H1 (cell line): ENCODE data around the gene GIGYF2. TPM values are rescaled to one million over a fixed set of nuclear protein-coding genes. Genes with fewer than 3 reads are reported as not detected.

ENCODE experiments used
- CTCF ChIA-PET: fragments of 300-600 bp; sonication (Branson Sonifier 250); formaldehyde crosslinking; loops from one replicate; lab custom pipeline; 2021; ENCODE audit not compliant: partially characterized antibody; lab: Charles Lee
- POLR2A ChIA-PET: fragments of 300-600 bp; sonication (Branson Sonifier 250); formaldehyde crosslinking; loops from one replicate; lab custom pipeline; 2021; ENCODE audit warnings: inconsistent platforms; ENCODE audit not compliant: partially characterized antibody; lab: Charles Lee
- DNase-seq, 2 experiments: peaks; one replicate each; pipeline versions ENCODE4 v3.0.0 to v3.0.0-alpha.2; 2010 to 2022; ENCODE audit warnings: low spot score in 2 of 2, low read depth in 1 of 2, mixed read lengths in 1 of 2
- FAIRE-seq: peaks from 2 replicates; lab custom pipeline; 2011; peaks lifted over from hg19 to GRCh38; lab: Jason Lieb, UNC
- H2AFZ ChIP-seq: 2 replicates; pipeline ENCODE4 v1.8.1; 2012; ENCODE audit warnings: low read length, inconsistent platforms
- H2AK5ac ChIP-seq: 2 replicates; pipeline ENCODE4 v1.6.1; 2013; ENCODE audit warnings: low read depth, low read length
- H2BK120ac ChIP-seq: replicated peaks from 2 replicates; pipeline ENCODE3; 2013; ENCODE audit warnings: low read depth, low read length, inconsistent platforms
- H2BK12ac ChIP-seq: 2 replicates; pipeline ENCODE4 v1.6.1; 2013; ENCODE audit warnings: low read depth, low read length
- H2BK15ac ChIP-seq: 2 replicates; pipeline ENCODE4 v1.6.1; 2013; ENCODE audit warnings: low read length
- H2BK20ac ChIP-seq: 2 replicates; pipeline ENCODE4 v1.6.1; 2013; ENCODE audit warnings: low read length
- H2BK5ac ChIP-seq: 2 replicates; pipeline ENCODE4 v1.6.1; 2013; ENCODE audit warnings: low read depth, low read length
- H3K14ac ChIP-seq: 2 replicates; pipeline ENCODE4 v1.6.1; 2013; ENCODE audit warnings: inconsistent platforms; ENCODE audit not compliant: insufficient read length
- H3K18ac ChIP-seq: 2 replicates; pipeline ENCODE4 v1.6.1; 2013; ENCODE audit warnings: low read length; ENCODE audit errors: extremely low read depth
- H3K23ac ChIP-seq: 2 replicates; pipeline ENCODE4 v1.6.1; 2013; ENCODE audit warnings: inconsistent platforms; ENCODE audit not compliant: insufficient read length
- H3K23me2 ChIP-seq: 2 replicates; pipeline ENCODE4 v1.6.1; 2013; ENCODE audit warnings: low read depth, low read length
- H3K27ac ChIP-seq: 2 replicates; pipeline ENCODE4 v1.6.1; 2011; ENCODE audit warnings: low read depth, low read length, inconsistent platforms
- H3K27me3 ChIP-seq, 4 experiments: replicated peaks in 1 of 4; 1 replicate in 1 of 4; 2 replicates in 3 of 4; pipeline versions ENCODE4 v1.6.1 to v1.8.1; 2011 to 2013; ENCODE audit warnings: low read length in 3 of 4, mild to moderate bottlenecking in 3 of 4, inconsistent platforms in 2 of 4, mixed read lengths in 2 of 4, moderate library complexity in 1 of 4; ENCODE audit not compliant: control insufficient read depth in 3 of 4, insufficient read depth in 3 of 4; ENCODE audit errors: extremely low read depth in 1 of 4
- H3K36me3 ChIP-seq, 4 experiments: 2 replicates each; pipeline versions ENCODE4 v1.6.1 to v1.8.1; 2011 to 2013; ENCODE audit warnings: mild to moderate bottlenecking in 4 of 4, low read length in 3 of 4, moderate library complexity in 2 of 4, control low read depth in 1 of 4, inconsistent platforms in 1 of 4; ENCODE audit not compliant: insufficient read depth in 4 of 4, control insufficient read depth in 2 of 4
- H3K4ac ChIP-seq: replicated peaks from 2 replicates; pipeline ENCODE3; 2013; ENCODE audit warnings: low read length, low read depth, mixed read lengths, inconsistent platforms; ENCODE audit not compliant: insufficient read length
- H3K4me1 ChIP-seq, 4 experiments: replicated peaks in 1 of 4; 1 replicate in 1 of 4; 2 replicates in 3 of 4; pipeline versions ENCODE4 v1.6.1 to v1.8.1; 2011 to 2013; ENCODE audit warnings: low read length in 3 of 4, inconsistent platforms in 2 of 4, mixed read lengths in 1 of 4; ENCODE audit not compliant: insufficient read depth in 4 of 4, control insufficient read depth in 3 of 4
- H3K4me2 ChIP-seq, 2 experiments: 2 replicates each; pipeline versions ENCODE4 v1.6.1 to v1.8.1; 2011 to 2013; ENCODE audit warnings: low read depth in 2 of 2, low read length in 2 of 2, control low read depth in 1 of 2, inconsistent platforms in 1 of 2, mild to moderate bottlenecking in 1 of 2; ENCODE audit not compliant: insufficient read depth in 1 of 2
- H3K4me3 ChIP-seq, 4 experiments: fragments of 200-600, 300-600 bp in 1 of 4; sonication (generic), shearing (Covaris generic), sonication (Bioruptor Twin) in 1 of 4; 2 replicates each; pipeline versions ENCODE4 v1.5.1 to v1.8.1; 2011 to 2016; ENCODE audit warnings: low read length in 4 of 4, low read depth in 3 of 4, control low read depth in 2 of 4, inconsistent platforms in 2 of 4, mild to moderate bottlenecking in 2 of 4, mixed read lengths in 1 of 4, moderate library complexity in 1 of 4; ENCODE audit not compliant: insufficient read depth in 2 of 4; ENCODE audit errors: extremely low read depth in 1 of 4
- H3K56ac ChIP-seq: replicated peaks from 2 replicates; pipeline ENCODE3; 2013; ENCODE audit warnings: low read depth, mild to moderate bottlenecking, mixed read lengths, low read length, inconsistent platforms; ENCODE audit not compliant: insufficient read length
- H3K79me1 ChIP-seq: 2 replicates; pipeline ENCODE4 v1.6.1; 2013; ENCODE audit warnings: low read depth, low read length, control low read depth
- H3K79me2 ChIP-seq, 2 experiments: 2 replicates each; pipeline versions ENCODE4 v1.6.1 to v1.8.1; 2012 to 2013; ENCODE audit warnings: low read length in 2 of 2, mild to moderate bottlenecking in 2 of 2, inconsistent platforms in 1 of 2; ENCODE audit not compliant: insufficient read depth in 2 of 2, control insufficient read depth in 1 of 2
- H3K9ac ChIP-seq, 4 experiments: replicated peaks in 1 of 4; 1 replicate in 1 of 4; 2 replicates in 3 of 4; pipeline versions ENCODE4 v1.6.1 to v1.8.1; 2011 to 2013; ENCODE audit warnings: low read depth in 3 of 4, low read length in 3 of 4, control low read depth in 2 of 4, mild to moderate bottlenecking in 2 of 4, moderate library complexity in 2 of 4, inconsistent platforms in 1 of 4; ENCODE audit errors: extremely low read depth in 1 of 4
- H3K9me3 ChIP-seq, 2 experiments: 2 replicates each; pipeline versions ENCODE4 v1.6.1 to v1.8.1; 2012 to 2013; ENCODE audit warnings: mild to moderate bottlenecking in 2 of 2, moderate library complexity in 2 of 2, control low read depth in 1 of 2, inconsistent platforms in 1 of 2, low read depth in 1 of 2, low read length in 1 of 2, mixed read lengths in 1 of 2; ENCODE audit not compliant: insufficient read depth in 2 of 2
- H4K20me1 ChIP-seq, 2 experiments: replicated peaks in 1 of 2; 2 replicates each; pipeline versions ENCODE3 to v1.8.1; 2011 to 2013; ENCODE audit warnings: inconsistent platforms in 2 of 2, low read length in 2 of 2, mild to moderate bottlenecking in 1 of 2; ENCODE audit not compliant: insufficient read depth in 2 of 2, control insufficient read depth in 1 of 2
- H4K5ac ChIP-seq: 2 replicates; pipeline ENCODE4 v1.6.1; 2013; ENCODE audit warnings: low read length, low read depth, mixed read lengths, inconsistent platforms; ENCODE audit not compliant: insufficient read length
- H4K8ac ChIP-seq: 2 replicates; pipeline ENCODE4 v1.8.0; 2013; ENCODE audit warnings: mild to moderate bottlenecking, moderate library complexity, low read length, inconsistent platforms; ENCODE audit not compliant: insufficient read depth; ENCODE audit errors: extremely low read depth
- H4K91ac ChIP-seq: replicated peaks from 2 replicates; pipeline ENCODE3; 2013; ENCODE audit warnings: low read length, mixed read lengths, inconsistent platforms; ENCODE audit not compliant: insufficient read length
- ATF3 ChIP-seq: IDR thresholded peaks from 2 replicates; pipeline ENCODE4 v1.6.1; 2011; ENCODE audit warnings: low read depth, mild to moderate bottlenecking, low read length; ENCODE audit not compliant: insufficient read depth
- CHD1 ChIP-seq: IDR thresholded peaks from 2 replicates; pipeline ENCODE4 v1.6.1; 2012; ENCODE audit warnings: low read depth, low read length, improper control_type of control experiment
- HDAC2 ChIP-seq, 2 experiments: fragments of 300-600 bp in 1 of 2; sonication (generic) in 1 of 2; IDR thresholded peaks; 2 replicates each; pipeline ENCODE4 v1.6.1; 2011 to 2012; ENCODE audit warnings: low read depth in 2 of 2, low read length in 2 of 2, mild to moderate bottlenecking in 2 of 2, moderate library complexity in 2 of 2, borderline replicate concordance in 1 of 2, inconsistent platforms in 1 of 2
- POLR2AphosphoS5 ChIP-seq: IDR thresholded peaks from 2 replicates; pipeline ENCODE4 v1.6.1; 2011; ENCODE audit warnings: low read depth, low read length
- SP4 ChIP-seq: IDR thresholded peaks from 2 replicates; pipeline ENCODE4 v1.6.1; 2012; ENCODE audit warnings: low read length, inconsistent platforms
- SUZ12 ChIP-seq: fragments of 200-600 bp; sonication (generic); IDR thresholded peaks from 2 replicates; pipeline ENCODE4 v1.6.1; 2012; ENCODE audit warnings: mild to moderate bottlenecking, inconsistent platforms, low read length, moderate library complexity, mixed read lengths
- YY1 ChIP-seq: IDR thresholded peaks from 2 replicates; pipeline ENCODE4 v1.6.1; 2011; ENCODE audit warnings: low read depth, mild to moderate bottlenecking, low read length
- ZNF274 ChIP-seq: IDR thresholded peaks from 2 replicates; pipeline ENCODE4 v1.7.0; 2012; ENCODE audit warnings: low read length, borderline replicate concordance; ENCODE audit errors: extremely low read depth
- WGBS, 2 experiments: shearing (Covaris generic) in 1 of 2; methylation state at CpG; one replicate each; pipeline versions ENCODE4 v1.1.6 to v1.1.7; 2013 to 2015; ENCODE audit warnings: low lambda C conversion rate in 2 of 2, mixed read lengths in 2 of 2, inconsistent platforms in 1 of 2, low coverage in 1 of 2, missing lambda C conversion rate in 1 of 2; ENCODE audit not compliant: insufficient replicate concordance in 2 of 2, insufficient coverage in 1 of 2, insufficient read length in 1 of 2; ENCODE audit errors: extremely low coverage in 1 of 2, missing lambda C conversion rate in 1 of 2; 5-methylcytosine and 5-hydroxymethylcytosine counted together
- polyA plus RNA-seq, 7 experiments: library from polyadenylated mRNA; depleted of rRNA in 3 of 7; stranded (reverse) in 5 of 7; unstranded in 2 of 7; fragments of >200 nt in 5 of 7; fragments of 200-250 nt in 2 of 7; gene quantifications; 1 replicate in 5 of 7; 2 replicates in 1 of 7; 4 replicates in 1 of 7; pipeline versions ENCODE4 v1.2.1 to v1.2.3, GENCODE V29; 2011 to 2013; ENCODE audit warnings: missing spikeins in 2 of 7, mixed read lengths in 2 of 7
- total RNA-seq: library from RNA; stranded (reverse); fragmentation: NEBNext Ultra II Directional; extraction: Animal tissue kit (Norgen Biotek cat#: 25700); gene quantifications from 2 replicates; pipeline ENCODE4 v1.2.1, GENCODE V29; 2021

Gene GIGYF2
- total and polyA plus RNA-seq, 2 of the 8 experiments (the other 6 are each of a cell fraction or from before 2014, with no cell fraction given): 22.3 to 62.0 TPM

GRCh38 chr2:232852676-232853075 lies 155.5 kb downstream of the GIGYF2 start:
- H3K9ac ChIP-seq: no peak overlapping the region
- TF ChIP-seq HDAC2 (IDR thresholded peaks at IDR 0.05; ENCODE audit: borderline replicate concordance in 1 of 2, low read depth in 2 of 2, low read length in 2 of 2) (no peak), SP4 (no peak), YY1 (no peak), SUZ12 (no peak), ZNF274 (no peak), CHD1 (no peak), ATF3 (no peak), POLR2AphosphoS5 (no peak)
- TF ChIP-seq, all 59 proteins: peak for 0
- WGBS, 2 experiments: 82% methylated on average over 2 of the region's 2 CpGs; no CpG with 5 or more reads in 1 of the 2 experiments
- Histone ChIP-seq H3K9me3 (no peaks in the 10 kb centered on the region), H2BK15ac (no peak overlapping the region), H3K18ac (no peak overlapping the region), H3K27ac (no peak overlapping the region), H3K14ac (no peak overlapping the region), H2BK5ac (no peak overlapping the region), H2AFZ (no peak overlapping the region), H4K20me1 (peaks cover 0 to 2% of the 10 kb centered on the region in 2 experiments), H4K8ac (no peak overlapping the region), H3K23me2 (no peaks in the 10 kb centered on the region), H3K4ac (no peak overlapping the region), H3K36me3 (peaks cover 16 to 63% (median 41%) of the 10 kb centered on the region in 4 experiments), H3K27me3 (no peaks in the 10 kb centered on the region), H4K5ac (no peak overlapping the region), H3K4me1 (no peaks in the 10 kb centered on the region), H3K4me3 (no peak overlapping the region), H2BK12ac (no peak overlapping the region), H3K56ac (no peak overlapping the region), H3K23ac (no peak overlapping the region), H4K91ac (no peak overlapping the region), H3K79me2 (no peaks in the 10 kb centered on the region), H2BK120ac (no peak overlapping the region), H2AK5ac (no peak overlapping the region), H3K79me1 (no peaks in the 10 kb centered on the region), H3K4me2 (no peak overlapping the region), H2BK20ac (no peak overlapping the region)
- POLR2A ChIA-PET: interaction anchor here (0.7 to 1.1 kb wide), 2 partner anchors 16 to 399 kb away, joined by 3 to 5 read pairs; partner anchors contain the start of gene ATG16L1
- DNase-seq (no peak), FAIRE-seq (no peak)
- CTCF ChIA-PET: interaction anchor here (0.7 to 3.1 kb wide), 25 partner anchors 10 to 425 kb away, joined by 3 to 18 read pairs (median 5); partner anchors contain the start of genes ATG16L1, INPP5D and SNORC
